ENCODE data around the gene LRRC38. TPM values are rescaled to one million over a fixed set of nuclear protein-coding genes. Genes with fewer than 3 reads are reported as not detected.

Gene LRRC38
- total and polyA plus RNA-seq, 2 of the 8 experiments (the other 6 are each of a cell fraction or from before 2014, with no cell fraction given): 0.17 to 0.63 TPM

- H3K79me1 ChIP-seq (ENCODE audit: low read depth, low read length): no peaks in the 10 kb centered on the region
- DNase-seq (ENCODE audit: low read depth in 1 of 2, low spot score in 2 of 2): no peak
- H3K18ac ChIP-seq (ENCODE audit: extremely low read depth, low read length): no peak overlapping the region
- H3K36me3 ChIP-seq (ENCODE audit: control insufficient read depth in 2 of 4, insufficient read depth in 4 of 4, low read length in 3 of 4): no peaks in the 10 kb centered on the region
- H3K9ac ChIP-seq (replicated peaks in 1 of 4; ENCODE audit: extremely low read depth in 1 of 4, low read depth in 3 of 4, low read length in 3 of 4): no peak overlapping the region
- H3K4me3 ChIP-seq (ENCODE audit: extremely low read depth in 1 of 4, insufficient read depth in 2 of 4, low read depth in 3 of 4, low read length in 4 of 4): no peak overlapping the region
- H3K14ac ChIP-seq (ENCODE audit: insufficient read length): peak overlapping the region; percentile 35
- H4K91ac ChIP-seq (replicated peaks; ENCODE audit: insufficient read length, low read length): no peak overlapping the region
- H3K79me2 ChIP-seq (ENCODE audit: control insufficient read depth in 1 of 2, insufficient read depth in 2 of 2, low read length in 2 of 2): no peaks in the 10 kb centered on the region
- ChIA-PET CTCF (ENCODE audit: partially characterized antibody) (interaction anchor here (0.5 to 1.0 kb wide), 2 partner anchors 22 to 30 kb away, joined by 3 to 4 read pairs; no protein-coding TSS in a partner anchor), POLR2A (ENCODE audit: partially characterized antibody) (interaction anchor here (1.1 kb wide), 1 partner anchor 19 kb away, joined by 3 read pairs; no protein-coding TSS in a partner anchor)
- H3K9me3 ChIP-seq (ENCODE audit: insufficient read depth in 2 of 2, low read depth in 1 of 2, low read length in 1 of 2): peaks cover 0 to 10% of the 10 kb centered on the region in 2 experiments; a peak in 3 of 4 replicates
- no peak overlapping the region for H2BK20ac ChIP-seq (ENCODE audit: low read length)
- no peak overlapping the region for H3K4me2 ChIP-seq (ENCODE audit: insufficient read depth in 1 of 2, low read depth in 2 of 2, low read length in 2 of 2)
- no peak overlapping the region for H2BK120ac ChIP-seq (replicated peaks; ENCODE audit: low read depth, low read length)
- peak overlapping the region; percentile 5; the same call in 1 of the 2 replicates for H4K8ac ChIP-seq (ENCODE audit: extremely low read depth, insufficient read depth, low read length)
- no peaks in the 10 kb centered on the region for H3K23me2 ChIP-seq (ENCODE audit: low read depth, low read length)
- no peak overlapping the region for H4K5ac ChIP-seq (ENCODE audit: insufficient read length, low read depth, low read length)
- peaks cover 0 to 3% (median 0%) of the 10 kb centered on the region in 4 experiments; a peak in 1 of 7 replicates for H3K4me1 ChIP-seq (replicated peaks in 1 of 4; ENCODE audit: control insufficient read depth in 3 of 4, insufficient read depth in 4 of 4, low read length in 3 of 4)
- H4K20me1 ChIP-seq (replicated peaks in 1 of 2; ENCODE audit: control insufficient read depth in 1 of 2, insufficient read depth in 2 of 2, low read length in 2 of 2): no peaks in the 10 kb centered on the region
- no peak overlapping the region for H2AFZ ChIP-seq (ENCODE audit: low read length)
- H2BK5ac ChIP-seq (ENCODE audit: low read depth, low read length): no peak overlapping the region
- no peak overlapping the region for H3K27ac ChIP-seq (ENCODE audit: low read depth, low read length)
- no peaks in the 10 kb centered on the region; a peak in 1 of 7 replicates for H3K27me3 ChIP-seq (replicated peaks in 1 of 4; ENCODE audit: control insufficient read depth in 3 of 4, extremely low read depth in 1 of 4, insufficient read depth in 3 of 4, low read length in 3 of 4)
- no peak overlapping the region for H3K56ac ChIP-seq (replicated peaks; ENCODE audit: insufficient read length, low read depth, low read length)
- WGBS, 2 experiments (ENCODE audit: extremely low coverage in 1 of 2, insufficient coverage in 1 of 2, insufficient read length in 1 of 2, insufficient replicate concordance in 2 of 2, low coverage in 1 of 2, low lambda C conversion rate in 2 of 2, missing lambda C conversion rate in 1 of 2): 75% methylated on average over 7 of the region's 7 CpGs; no CpG with 5 or more reads in 1 of the 2 experiments
- H2BK12ac ChIP-seq (ENCODE audit: low read depth, low read length): no peak overlapping the region
- H3K23ac ChIP-seq (ENCODE audit: insufficient read length): no peak overlapping the region
- FAIRE-seq: no peak
- peak overlapping the region; percentile 8; the same call in 1 of the 2 replicates for H2BK15ac ChIP-seq (ENCODE audit: low read length)
- no peak overlapping the region for H2AK5ac ChIP-seq (ENCODE audit: low read depth, low read length)
- H3K4ac ChIP-seq (replicated peaks; ENCODE audit: insufficient read length, low read depth, low read length): no peak overlapping the region
- TF ChIP-seq BCL11A (IDR thresholded peaks at IDR 0.05; ENCODE audit: low read depth in 2 of 2, low read length in 2 of 2) (no peak), HDAC6 (IDR thresholded peaks at IDR 0.05; ENCODE audit: low read depth, low read length) (no peak), MAX (IDR thresholded peaks at IDR 0.05) (no peak), GTF2F1 (IDR thresholded peaks at IDR 0.05; ENCODE audit: borderline replicate concordance, low read depth, low read length) (no peak)
These were observed 18.6 kb downstream of the LRRC38 start for GRCh38 chr1:13495186-13495585.
